Fibroblast of skin of abdomen (primary cell): ENCODE results near the gene CMSS1.
"Not testable (repeated sequence)": the region's sequence is repeated elsewhere in the genome, so short reads cannot be mapped to it uniquely, and the experiment has no call there.

ENCODE experiments used
- DNase-seq: peaks from one replicate; pipeline ENCODE4 v3.0.0-alpha.2; 2013

The CMSS1 gene

DNA sequence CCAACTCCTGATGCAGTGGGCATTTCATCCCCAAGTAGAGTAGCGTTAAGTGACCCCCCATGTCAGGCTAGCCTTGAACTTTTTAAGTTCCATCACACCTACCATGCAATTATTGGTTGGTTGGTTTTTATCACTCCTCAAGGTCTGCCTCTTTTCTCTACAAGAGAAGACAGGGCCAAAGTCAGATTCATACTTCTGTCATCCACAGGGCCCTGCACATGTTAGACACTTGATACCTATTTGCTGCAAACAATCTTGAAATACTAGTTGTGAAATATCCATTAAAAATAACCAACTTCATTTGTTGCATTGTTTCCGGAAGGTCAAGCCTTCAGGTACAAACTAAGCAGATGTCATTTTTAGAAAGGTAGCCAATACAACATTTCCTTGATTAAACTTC, 1.2 kb downstream of the CMSS1 start:
- DNase-seq = no peak

DNA sequence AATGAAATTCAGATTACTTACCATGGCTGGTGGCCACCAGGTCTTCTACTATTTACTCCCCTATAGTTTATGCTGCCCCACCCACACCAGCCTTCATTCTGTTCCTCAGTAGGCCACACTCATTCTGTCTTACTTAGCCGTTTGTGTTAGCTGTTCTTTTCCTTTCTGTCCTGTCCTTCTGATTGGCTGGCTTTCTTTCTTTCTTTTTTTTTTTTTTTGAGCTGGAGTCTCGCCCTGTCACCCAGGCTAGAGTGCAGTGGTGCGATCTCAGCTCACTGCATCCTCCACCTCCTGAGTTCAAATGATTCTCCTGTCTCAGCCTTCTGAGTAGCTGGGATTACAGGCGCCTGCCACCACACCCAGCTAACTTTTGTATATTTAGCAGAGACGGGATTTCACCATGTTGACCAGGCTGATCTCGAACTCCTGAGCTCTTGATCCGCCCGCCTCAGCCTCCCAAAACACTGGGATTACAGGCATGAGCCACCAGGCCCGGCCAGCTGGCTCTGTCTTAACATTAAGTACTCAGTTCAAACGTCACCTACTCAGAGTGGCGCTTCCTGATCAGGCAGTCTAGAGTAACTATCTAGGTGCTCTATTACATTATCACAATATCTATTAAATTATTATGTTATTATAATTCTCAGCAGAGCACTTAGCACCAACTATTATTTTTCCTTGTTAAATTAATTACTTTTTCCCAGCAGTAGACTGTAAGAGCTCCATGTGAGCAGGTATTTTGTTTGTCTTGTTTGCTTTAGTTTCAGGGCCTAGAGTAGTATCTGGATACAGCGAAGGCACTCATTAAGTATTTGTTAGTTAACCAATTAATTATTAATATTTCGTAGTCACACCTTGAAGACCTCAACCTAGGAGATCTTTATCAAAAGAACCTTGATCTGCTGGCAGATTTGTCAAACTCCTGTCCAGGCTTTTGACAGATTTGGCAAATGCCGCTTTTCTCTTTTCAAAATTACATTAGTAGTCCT, 6.4 kb downstream of the CMSS1 start:
- no peak for DNase-seq

DNA sequence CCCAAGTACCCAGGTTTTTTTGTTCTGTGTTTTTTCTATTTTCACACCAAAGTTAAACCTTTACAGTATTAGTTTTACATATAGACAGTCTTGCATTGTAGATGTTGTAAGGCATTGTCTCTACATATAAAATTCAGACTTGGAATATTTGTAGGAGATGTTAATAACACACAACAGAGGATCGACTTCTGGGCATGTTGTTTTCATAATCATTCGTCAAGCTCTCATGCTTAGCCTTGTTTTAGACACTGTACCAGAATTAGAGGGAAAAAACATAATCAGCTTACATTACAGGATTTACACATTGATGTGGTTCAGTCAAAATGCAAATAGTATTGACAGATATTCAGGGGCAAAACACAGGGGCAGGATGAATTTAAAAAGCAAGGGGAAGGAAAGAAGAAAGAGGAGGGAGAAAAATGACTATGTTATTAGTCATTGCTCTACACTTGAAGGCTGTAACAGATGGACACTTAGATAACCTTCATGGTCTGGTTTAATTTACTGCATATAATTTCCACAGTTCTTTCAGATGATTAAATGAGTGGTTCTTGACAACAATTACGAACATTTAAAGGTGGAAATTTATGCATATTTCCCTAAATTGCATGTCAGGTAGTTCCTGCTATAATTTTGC, 7.5 kb downstream of the CMSS1 start:
- DNase-seq = peak; percentile 42

DNA sequence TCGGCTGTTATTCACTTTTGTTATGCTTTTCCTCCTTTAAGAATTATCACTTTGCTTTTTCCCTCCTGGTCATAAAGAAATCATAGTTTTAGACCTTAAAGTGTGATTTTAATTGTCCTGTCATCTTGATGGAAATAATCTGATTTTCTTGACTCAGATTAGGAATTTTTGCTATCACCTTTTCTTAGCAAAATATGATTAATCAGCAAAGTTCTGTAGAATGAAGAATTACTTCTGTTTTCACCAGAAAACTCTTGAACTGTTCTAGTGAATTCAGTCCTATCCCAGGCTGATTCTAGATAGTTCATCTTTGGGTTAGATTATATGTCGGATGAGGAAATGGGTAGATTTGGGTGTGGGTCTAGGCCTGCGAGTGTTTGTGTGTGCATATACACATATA, 12.2 kb downstream of the CMSS1 start:
- DNase-seq = no peak

DNA sequence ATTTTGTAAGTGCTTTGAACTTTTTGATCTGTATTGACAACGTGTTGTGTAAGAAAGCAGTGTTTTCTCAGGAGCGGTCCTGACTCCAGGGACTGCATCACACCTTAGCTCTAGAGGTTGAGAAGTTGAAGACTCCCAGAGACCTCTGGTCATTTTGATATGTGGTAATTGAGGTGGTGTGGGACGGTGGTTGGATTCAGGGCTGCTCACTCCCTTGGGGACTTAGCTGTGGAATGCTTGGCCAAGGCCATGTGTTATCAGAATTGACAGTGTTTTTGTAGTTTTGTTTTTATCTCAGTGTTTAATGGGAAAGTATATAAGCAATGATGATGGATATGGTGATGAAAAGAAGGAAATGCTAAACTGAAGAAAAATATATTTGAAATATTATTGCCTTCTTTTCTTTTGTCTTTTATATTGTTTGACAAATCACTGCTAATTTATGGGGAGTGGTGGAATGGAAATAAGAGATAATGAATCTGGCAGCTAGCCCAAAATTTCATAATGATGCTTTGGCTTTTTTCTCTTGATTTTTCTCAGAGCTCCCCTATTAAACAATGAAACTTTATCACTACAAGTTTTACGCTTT, 16.0 kb downstream of the CMSS1 start:
- DNase-seq = no peak

DNA sequence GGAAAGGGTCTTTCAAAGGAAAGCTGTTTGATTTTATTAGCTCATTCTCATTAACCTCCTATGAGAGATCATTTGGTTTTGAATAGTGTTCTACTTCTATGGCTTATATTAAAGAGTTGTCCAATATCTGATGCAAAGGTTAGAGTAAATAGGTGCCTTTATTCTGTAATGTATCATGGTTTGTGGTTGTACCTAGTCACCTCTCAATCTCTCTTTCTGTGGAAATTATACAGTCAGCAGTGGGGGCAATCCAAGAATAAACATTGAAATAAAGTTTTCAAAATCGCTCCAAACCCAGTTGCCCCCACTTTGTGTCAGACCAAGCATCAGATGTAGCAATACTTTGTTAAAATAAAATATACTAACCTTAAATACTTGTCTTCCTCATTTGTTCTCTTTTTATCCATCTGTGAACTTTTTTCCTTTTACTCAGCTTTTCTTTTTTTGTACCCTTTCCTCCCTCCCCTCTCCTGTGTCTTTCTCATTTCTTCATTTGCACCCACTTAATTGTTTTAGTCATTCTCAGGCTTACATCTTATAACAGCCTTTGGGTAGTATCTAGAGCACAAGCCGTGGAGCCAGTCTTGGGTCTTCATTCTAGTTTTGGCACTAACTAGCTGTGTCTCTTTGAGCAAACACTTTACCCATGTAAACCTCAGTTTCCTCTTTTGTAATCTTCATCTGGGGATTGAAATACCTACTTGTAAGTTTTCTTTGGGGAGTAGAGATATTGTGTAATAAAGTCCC, 16.7 kb downstream of the CMSS1 start:
- DNase-seq = no peak

DNA sequence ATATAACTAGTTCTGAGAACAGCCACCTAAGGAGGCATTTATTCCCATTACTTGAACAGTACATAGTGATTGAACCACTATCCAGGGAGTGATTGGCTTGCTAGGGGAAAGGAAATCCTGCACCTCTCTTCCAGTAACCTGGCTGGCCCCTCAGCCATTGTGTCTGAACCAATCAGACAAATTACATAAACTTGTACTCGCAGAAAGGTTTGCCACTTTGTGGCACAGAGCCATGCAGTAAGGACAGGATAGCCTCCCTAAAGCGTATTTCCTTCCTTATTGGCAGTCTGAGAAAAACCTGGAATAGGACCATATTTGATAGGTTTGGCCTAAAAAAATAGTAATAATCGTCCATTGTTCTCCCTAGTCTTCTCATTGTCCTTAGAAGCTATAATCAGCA, 19.0 kb downstream of the CMSS1 start:
- no peak for DNase-seq

DNA sequence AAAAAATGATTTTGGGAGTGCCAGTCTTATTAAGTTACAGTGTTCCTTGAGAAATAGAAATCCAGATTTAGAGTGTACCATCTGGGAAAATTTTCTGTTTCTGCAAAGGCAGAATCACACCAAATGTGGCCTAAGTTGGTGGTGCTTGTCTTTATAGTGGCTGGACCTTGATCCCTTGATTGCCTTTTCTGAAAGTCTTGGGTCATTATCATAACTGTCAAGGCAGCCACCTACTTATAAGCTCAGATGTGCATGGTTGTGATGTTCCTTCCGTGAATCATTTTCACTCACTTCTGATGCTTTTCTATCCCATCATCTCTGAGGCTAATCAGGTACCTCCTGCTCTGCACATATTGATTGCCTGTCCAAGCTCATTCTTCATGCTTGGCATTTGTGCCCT, 20.1 kb downstream of the CMSS1 start:
- DNase-seq = no peak

DNA sequence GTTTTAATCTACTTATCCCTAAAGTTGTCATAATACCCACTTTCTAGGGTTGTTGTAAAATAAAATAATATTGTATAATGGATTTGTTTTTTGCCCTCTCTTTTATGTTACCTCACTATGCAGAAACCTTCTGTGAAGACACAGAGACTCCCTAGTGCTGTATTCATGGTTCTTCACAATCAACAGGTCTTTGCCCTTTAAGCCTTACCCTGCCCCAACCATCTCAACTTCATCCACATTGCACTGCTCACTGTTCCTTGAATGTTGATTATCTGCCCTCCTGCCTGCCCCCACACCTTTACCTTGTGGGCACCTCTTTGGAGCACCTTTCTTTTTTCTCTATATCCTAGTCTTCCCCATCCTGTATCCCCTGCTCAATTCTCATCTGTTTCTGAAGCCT, 21.1 kb downstream of the CMSS1 start:
- DNase-seq = no peak

DNA sequence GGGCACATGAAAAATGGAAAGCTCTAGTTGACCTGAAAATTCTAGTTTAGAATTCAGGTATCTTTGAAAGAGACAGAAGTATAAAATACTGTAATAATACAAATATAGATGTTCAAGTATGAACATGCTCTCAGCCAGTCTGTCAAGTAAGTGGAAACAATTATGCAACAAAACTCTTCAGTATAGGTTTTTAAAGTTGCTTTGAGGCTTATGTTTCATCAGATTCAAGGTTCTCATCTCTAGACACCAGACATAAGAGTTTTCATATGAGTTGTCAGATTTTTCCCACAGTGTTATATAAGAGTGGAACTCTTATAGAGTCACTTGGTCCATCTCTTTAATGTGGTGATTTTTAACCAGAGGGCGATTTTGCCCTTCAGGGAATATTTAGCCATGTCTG, 22.0 kb downstream of the CMSS1 start:
- DNase-seq = no peak

DNA sequence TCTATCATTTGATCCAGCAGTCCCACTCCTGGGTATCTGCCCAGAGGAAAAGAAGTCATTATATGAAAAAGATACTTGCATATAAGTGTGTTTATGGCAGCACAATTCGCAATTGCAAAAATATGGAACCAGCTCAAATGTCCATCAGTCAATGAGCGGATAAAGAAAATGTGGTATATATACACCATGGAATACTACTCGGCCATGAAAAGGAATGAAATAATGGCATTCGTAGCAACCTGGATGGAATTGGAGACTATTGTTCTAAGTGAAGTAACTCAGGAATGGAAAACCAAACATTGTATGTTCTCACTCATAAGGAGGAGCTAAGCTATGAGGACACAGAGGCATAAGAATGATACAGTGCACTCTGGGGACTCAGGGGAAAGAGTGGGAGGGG, 24.3 kb downstream of the CMSS1 start:
- DNase-seq = not testable (repeated sequence)

DNA sequence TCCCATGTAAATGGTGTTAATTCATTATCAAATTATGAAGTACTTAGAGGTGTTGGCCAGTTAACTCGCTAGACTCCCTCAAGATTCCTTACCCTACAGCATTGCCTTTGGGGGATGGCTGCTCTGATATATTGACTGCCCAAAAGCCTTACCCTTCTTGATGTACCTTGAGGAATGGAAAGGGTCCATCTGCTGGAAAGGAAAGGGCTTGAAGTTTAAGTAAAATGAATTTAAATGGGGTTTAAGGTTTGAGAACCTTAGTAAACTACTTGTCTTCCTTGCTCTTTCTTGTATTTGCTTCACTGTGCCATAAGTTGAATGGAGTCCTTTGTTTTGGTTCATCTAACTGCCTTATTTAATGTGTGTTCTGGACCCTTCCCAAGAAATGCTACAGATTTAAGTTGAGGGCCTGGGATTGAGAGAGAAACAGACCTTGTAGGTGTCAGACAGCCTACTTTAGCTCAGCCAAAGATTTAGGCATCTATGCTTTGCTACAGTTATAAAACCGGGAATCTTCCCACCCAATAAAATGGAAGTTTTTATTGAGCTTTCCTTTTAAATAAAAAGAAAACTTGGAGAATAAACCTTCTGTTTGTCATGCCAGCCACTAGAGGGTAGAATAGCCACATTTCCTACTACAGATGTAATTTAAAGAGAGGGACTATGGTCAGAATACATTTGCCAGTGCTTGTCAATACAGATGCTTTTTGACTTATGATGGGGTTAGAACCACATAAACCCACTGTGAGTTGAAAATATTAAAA, 25.3 kb downstream of the CMSS1 start:
- peak; percentile 63 for DNase-seq

DNA sequence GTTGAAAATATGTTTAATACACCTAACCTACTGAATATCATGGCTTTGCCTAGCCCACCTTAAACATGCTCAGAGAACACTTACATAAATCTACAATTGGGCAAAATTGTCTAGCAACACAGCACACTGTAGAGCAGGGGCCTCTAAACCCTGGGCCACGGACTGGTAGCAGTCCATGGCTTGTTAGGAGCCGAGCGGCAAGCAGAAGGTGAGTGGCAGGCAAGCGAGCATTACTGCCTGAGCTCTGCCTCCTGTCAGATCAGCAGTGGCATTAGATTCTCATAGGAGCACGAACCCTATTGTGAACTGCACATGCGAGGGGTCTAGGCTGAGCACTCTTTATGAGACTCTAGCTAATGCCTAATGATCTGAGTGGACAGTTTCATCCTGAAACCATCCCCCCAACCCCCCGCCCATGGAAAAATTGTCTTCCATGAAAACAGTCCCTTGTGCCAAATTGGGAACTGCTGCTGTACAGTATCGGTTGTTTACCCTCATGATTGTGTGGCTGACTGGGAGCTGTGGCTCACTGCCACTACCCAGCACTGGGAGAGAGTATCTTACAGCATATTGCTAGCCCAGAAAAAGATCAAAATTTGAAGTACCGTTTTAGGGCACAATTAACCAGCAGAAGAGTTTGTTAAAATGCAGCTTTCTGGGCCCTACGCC, 26.1 kb downstream of the CMSS1 start:
- no peak for DNase-seq

DNA sequence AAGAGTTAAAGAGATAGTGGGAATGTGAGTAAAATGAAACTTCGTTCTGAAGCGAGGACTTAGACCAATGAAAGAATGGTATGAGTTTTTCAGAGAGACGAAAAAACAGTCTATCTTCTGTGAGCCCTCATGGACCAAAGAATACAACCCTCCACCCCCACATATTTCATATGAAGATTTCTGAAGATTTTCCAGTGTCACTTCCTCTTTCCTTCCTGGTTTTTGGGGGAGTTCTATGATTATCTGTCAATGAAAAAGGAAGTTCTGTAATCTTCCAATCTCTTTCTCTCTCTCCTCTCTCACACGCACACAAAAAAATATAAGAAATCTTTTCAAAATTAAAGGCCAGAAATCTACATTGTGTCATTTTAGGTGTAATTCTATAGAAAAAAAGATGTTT, 27.7 kb downstream of the CMSS1 start:
- no peak for DNase-seq

DNA sequence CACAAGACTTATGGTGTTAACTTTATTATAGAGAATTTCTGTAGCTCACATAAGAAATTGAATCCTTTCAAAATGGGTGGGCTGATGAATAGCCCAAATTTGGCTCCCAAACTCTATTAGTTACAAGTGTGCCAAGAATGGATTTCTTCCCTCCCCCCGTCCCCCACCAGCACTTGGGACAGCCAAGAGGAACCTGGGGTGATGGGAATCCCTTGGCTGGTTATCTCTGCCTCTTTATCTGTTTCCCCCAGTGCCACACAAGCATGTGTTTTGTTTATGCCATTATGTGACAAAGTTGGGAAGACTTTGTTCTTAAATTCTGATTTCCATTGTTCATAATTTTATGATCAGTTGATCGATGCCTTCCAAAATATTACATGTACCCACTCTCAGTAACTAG, 28.3 kb downstream of the CMSS1 start:
- no peak for DNase-seq

DNA sequence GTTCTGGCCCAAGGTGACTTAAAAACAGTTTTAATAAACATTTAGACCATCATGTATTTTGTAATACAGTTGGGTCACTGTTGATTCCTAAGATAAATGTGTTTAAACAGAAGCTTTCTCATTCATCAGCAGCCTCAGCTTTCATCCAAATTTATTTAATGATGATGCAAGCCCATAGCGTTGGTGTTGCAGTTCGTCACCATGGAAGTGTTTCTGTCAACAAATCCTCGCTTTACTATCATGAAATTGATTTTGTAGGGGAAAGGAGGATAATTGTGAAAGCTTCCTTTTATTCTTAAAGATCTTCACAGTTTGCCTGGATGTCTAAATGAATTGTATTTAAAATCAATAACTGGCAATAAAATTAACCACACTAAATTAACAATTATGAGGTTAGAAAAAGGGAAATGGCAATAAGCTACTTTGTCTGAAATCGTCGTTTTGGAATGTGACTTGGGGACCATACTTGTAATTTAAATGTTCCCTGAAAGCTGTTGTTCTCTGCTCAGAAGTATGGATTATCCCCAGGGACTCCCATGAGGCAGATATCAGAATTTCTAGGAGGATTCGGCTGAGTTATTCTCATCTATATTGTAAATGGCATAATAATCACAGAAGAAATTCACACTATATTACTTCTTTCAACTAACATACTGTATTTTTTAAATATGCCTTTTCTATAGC, 29.0 kb downstream of the CMSS1 start:
- peak; percentile 49 for DNase-seq

DNA sequence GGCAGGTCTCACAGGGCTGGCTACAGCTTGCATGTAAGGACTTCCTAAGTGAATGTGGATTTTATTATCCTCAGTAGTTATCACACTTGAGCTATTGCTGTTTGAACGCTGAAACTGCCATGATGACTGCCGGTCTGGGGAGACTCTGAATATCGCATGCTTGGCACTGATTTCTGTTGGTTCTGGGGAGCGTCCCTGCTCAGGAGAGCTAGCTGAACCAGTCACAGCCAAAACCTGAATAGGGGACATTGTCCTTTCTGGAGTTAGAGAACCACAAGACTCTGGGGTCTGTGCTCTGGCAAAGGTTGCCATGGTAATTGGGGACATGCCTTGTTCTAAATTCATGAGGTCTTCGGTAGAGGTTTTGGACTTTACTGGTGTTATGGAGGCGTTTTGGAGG, 30.8 kb downstream of the CMSS1 start:
- no peak for DNase-seq

DNA sequence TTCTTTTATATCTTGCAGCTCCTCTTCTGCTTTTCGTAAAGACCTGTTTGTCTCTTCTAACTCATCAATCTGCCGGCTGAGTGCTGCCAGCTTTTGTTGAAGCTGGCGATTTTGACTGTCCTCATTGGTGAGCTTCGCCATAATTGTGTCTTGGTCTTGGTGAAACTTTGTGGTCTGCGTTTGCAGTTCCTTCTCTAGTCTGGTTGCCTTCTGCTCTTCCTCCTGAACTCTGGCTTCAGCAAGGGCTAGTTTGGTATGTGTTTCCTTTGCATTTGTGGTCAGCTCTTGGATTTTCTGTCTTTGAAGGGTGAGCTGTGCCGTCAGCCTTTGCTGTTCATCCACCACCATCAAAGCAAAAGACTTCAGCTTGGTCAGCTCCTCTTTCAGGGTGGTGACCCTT, 32.9 kb downstream of the CMSS1 start:
- DNase-seq = no peak

DNA sequence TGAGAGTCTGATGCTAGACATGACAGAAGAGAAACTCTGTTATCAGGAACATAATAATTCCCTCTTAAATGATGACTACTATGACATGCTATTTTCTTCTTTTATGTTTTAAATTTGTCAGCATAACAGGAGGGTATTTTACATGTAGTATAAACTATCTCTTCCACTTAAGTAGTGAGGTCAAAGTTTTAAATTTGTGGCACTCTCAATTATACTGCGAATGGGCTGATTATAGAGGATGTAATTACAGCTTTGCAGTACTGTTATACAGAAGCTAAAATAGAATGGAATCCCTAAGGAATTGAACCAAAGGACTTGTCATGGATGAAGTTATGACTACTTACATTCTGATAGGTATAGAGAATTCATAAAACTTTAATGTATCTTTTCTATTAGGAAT, 34.3 kb downstream of the CMSS1 start:
- no peak for DNase-seq

DNA sequence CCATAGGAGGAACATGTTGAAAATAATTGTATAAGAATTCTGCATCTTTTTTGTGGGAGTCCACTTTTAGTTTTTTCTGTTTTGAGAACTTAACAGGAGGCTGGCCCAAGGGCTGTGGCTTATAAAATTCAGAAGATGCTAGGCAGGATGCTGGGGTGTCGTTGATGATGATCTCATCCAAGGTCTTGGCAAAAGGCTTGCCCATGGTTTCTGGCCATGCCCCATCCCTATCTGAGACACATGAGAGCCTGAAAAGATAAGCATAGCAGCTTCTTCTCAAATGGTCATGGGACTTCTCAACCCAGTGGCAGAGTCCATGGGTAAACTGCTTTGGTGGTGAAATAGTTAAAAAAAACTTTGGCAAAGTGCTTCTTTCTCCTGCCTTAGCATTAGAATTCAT, 35.2 kb downstream of the CMSS1 start:
- no peak for DNase-seq

DNA sequence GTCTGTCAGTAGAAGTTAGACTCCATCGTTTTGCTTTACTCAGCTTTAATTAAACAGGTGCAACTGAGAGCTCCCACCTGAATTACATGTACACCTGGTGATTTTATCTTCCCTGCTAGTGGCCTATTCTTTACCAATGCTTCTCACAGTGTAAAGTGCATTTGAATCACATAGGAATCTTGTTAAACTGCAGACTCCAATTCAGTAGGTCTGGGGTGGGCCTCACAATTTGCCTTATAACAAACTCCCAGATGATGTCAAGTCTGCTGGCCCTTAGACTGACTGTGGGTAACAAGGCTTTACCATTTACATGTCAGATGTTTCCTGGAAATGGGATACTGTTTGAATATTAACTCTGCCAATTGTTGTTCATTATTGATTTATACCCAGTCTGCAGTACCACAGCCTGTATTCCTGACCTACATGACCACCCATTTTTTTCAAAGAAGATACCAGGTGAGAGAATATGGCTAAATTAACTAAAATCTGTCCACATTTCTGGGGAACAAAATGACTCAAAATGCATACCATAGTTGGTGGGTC, 37.2 kb downstream of the CMSS1 start:
- no peak for DNase-seq
